Fibroblast of villous mesenchyme (primary cell): ENCODE results near the gene GPC4. TPM values are rescaled to one million over a fixed set of nuclear protein-coding genes. Genes with fewer than 3 reads are reported as not detected.
A peak's percentile ranks its signal among the peaks of the same experiment; 100 is the strongest.

ENCODE experiments used
- DNase-seq: peaks from one replicate; pipeline ENCODE4 v3.0.0-alpha.2; 2010; ENCODE audit warnings: low read depth
- H3K4me3 ChIP-seq: 2 replicates; pipeline ENCODE4 v1.5.1; 2011; ENCODE audit warnings: low read depth, mild to moderate bottlenecking, low read length
- total RNA-seq: library from RNA; depleted of rRNA; stranded (reverse); fragments of >200 nt; gene quantifications from 2 replicates; pipeline ENCODE4 v1.2.3, GENCODE V29; 2012
- TF ChIP-seq, protein P1 (sequence below): IDR thresholded peaks from 2 replicates; pipeline ENCODE4 v1.5.1; 2012; ENCODE audit warnings: low read depth, mild to moderate bottlenecking, low read length; ENCODE audit not compliant: insufficient read depth

The GPC4 gene
- total RNA-seq, 1 donor = 0.86 TPM

DNA sequence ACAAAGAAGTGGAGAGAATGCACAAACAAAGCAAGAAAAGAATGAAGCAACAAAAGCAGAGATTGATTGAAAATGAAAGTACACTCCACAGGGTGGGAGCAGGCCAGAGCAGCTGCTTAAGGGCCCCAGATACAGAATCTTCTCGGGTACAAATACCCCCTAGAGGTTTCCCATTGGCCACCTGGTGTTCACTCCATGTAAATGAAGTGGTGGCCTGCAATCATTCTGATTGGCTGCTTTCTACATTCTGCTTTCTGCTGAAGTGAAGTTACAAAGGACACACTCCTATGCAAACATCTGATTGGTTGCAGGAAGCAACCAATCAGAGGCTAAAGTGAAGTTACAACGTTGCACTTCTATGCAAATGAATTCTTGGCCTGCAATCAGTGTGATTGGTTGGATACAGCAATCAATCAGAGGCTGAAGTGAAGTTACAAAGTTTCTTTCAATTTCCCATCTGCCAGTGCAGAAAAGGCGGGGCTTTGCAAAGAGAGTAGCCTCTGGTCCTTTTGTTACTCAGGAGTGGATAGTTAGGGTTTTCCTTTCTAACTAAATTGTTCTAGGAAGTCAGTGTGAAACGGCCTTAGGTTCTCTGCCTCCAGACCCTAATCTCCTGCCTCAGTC is 19.0 kb upstream of the GPC4 start:
- H3K4me3 ChIP-seq = no peak overlapping the region
- DNase-seq = no peak
- TF ChIP-seq, protein P1, sequence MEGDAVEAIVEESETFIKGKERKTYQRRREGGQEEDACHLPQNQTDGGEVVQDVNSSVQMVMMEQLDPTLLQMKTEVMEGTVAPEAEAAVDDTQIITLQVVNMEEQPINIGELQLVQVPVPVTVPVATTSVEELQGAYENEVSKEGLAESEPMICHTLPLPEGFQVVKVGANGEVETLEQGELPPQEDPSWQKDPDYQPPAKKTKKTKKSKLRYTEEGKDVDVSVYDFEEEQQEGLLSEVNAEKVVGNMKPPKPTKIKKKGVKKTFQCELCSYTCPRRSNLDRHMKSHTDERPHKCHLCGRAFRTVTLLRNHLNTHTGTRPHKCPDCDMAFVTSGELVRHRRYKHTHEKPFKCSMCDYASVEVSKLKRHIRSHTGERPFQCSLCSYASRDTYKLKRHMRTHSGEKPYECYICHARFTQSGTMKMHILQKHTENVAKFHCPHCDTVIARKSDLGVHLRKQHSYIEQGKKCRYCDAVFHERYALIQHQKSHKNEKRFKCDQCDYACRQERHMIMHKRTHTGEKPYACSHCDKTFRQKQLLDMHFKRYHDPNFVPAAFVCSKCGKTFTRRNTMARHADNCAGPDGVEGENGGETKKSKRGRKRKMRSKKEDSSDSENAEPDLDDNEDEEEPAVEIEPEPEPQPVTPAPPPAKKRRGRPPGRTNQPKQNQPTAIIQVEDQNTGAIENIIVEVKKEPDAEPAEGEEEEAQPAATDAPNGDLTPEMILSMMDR = no peak

DNA sequence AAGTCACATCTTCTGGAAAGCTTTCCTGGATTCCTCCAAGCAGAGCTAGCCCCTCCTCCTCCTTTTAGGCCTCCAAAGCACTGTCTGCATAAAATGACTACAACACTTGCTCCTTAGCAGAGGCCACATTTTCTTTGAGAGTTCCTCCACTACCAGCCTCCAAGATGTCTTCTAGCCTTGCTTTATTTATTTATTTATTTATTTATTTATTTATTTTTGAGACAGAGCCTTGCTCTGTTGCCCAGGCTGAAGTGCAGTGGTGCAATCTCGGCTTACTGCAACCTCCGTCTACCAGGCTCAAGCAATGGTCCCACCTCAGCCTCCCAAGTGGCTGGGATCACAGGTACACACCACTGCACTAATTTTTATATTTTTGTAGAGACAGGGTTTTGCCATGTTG is 4.6 kb upstream of the GPC4 start:
- H3K4me3 ChIP-seq = no peak overlapping the region
- no peak for DNase-seq
- TF ChIP-seq, protein P1 = no peak

DNA sequence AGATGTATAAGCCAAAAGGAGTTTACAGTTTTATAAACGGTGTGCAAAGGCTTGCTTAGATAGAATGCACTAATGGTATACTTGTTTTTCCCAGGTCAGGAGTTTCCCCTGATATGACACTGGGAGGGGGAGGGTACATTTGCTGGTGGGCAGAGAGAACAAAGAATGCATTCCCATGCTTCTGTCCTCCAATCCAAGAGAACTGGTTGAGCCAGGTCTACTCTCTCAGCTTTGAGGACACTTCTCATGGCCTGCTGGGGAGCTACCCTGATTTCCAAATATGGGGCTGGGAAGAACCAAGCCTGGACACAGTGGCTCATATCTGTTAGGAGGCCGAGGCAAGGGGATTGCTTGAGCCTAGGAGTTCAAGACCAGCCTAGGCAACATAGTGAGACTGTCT is 3.3 kb upstream of the GPC4 start:
- no peak overlapping the region for H3K4me3 ChIP-seq
- no peak for DNase-seq
- TF ChIP-seq, protein P1 = no peak

DNA sequence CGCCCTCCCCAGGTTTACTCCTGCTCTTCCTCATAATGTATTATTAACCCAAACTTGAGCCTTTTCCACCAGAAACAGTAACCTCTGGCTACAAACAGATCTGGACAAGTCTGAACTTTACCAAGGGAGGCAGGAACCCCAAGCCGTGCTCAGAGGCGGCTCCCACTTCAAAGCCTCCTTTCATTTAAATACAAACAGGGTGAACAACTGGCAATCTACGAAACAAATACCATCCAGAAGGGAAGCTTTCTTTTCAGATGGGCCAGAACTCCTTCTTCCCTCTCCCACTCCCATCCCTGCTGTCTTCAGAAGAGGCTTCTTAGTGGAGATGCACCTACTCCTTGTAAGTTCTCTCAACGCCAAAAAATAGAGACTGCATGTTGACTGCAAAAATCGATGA is 2.1 kb upstream of the GPC4 start:
- DNase-seq = no peak
- TF ChIP-seq, protein P1 = no peak
- H3K4me3 ChIP-seq = no peak overlapping the region

DNA sequence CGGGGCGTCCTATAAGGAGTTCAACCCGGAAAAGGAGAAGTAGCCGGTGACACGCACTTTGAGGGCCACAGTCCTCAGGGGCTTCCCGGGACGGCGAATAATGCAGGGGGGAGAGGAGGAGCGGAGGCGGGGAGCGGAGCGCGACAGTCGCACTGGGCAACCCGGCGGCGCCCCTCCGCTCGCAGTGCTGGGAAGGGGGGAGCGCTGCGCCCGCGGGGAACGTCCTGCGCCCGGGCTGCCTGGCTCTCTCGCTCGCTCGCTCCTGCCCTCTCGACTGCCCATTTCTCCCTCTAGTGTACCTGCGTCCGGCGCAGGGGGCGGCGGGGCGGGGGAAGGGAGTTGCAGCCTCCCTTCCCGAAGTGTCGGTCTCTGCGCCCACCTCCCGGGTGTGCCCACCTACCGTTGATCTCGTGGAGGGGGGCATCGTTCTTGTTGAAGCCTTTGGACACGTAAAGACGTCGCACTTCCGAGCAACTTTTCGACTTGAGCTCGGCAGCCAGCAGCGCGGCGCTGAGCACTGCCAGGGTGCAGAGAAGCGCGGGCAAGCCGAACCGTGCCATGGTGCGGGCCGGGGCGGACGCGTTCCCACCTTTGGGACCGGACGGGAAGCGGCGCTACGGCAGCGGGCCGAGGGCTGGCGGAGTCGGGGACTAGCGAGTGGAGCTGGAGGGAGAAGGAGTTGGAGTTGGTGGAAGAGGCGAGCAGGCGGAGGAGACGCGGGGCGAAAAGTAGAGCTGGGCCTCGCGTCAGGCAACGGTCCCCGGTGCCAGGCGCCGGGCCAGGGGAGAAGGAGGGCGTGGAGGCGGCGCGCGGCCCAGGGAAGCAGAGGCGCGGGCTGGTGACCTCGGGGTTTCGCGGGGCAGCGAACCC is 648 bp downstream of the GPC4 start:
- TF ChIP-seq, protein P1 = no peak
- no peak for DNase-seq
- peak overlapping the region; percentile 23 for H3K4me3 ChIP-seq

DNA sequence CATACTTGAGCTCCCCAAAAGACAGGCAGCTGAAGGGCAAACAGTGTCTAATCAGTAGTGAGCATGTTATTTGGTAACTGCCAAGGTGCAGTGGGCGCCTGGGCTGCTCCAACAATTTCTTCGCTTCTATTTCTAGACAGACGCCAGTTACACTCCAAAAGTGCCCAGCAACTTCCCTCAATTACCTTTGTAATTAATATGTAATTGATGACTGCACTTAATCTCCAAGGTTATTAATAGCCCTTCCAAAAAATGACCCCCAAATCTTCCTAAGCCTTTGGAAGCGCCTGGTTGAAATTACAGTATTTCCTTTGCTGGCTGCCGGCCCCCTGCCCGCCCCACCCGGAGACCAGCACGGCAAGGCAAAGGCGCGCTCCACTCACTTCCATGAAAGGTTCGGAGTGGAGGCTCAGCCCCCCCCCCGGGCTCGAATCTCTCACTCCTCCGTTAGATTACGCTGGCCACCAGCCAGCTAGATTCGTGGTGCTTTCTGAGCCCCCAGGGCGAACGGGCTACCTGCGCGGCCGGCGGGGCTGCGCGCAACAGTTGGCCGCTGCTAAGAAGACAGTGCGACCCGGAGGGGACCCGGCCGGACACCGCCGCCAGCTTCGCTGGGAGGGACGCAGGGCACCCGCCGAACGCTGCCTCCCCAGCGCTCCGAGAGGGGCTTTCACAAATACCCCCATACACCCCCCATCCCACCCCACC is 1.9 kb downstream of the GPC4 start:
- DNase-seq = no peak
- TF ChIP-seq, protein P1 = no peak
- H3K4me3 ChIP-seq = no peak overlapping the region
